Measurements from ENCODE around the gene TTC39A. TPM values are rescaled to one million over a fixed set of nuclear protein-coding genes. Genes with fewer than 3 reads are reported as not detected.

The TTC39A gene
- total and polyA plus RNA-seq, 12 donors: 4.7 to 44.8 (median 15.7) TPM

- Histone ChIP-seq H3K4me3 (peak overlapping the region in 1 of 4 donors; percentile 72), H3K27me3 (no peaks in the 10 kb centered on the region), H3K4me1 (replicated peaks in 1 of 2) (peaks cover 0 to 20% of the 10 kb centered on the region in 2 donors), H3K36me3 (replicated peaks in 1 of 2) (no peaks in the 10 kb centered on the region), H3K9me3 (replicated peaks in 1 of 3) (no peaks in the 10 kb centered on the region), H3K27ac (peak overlapping the region in 3 of 5 donors; percentile 11 to 72 (median 39))
- intact Hi-C loops (cut with DNase I): no loop called here
- TF ChIP-seq POLR2A (IDR thresholded peaks at IDR 0.05) (peak in 1 of 2 donors; percentile 26), CTCF (IDR thresholded peaks at IDR 0.05) (no peak)
- DNase-seq: peak; percentile 63 to 83 (median 73)
- WGBS, 4 donors: 34 to 42% (median 35%) methylated on average over 6 to 7 of the region's 7 CpGs
Observed at GRCh38 chr1:51331206-51332100, 1.1 kb upstream of the TTC39A start.

GRCh38 chr1:51329443-51330325, 678 bp downstream of the TTC39A start:
- peak overlapping the region in 1 of 5 donors; percentile 72 for H3K27ac ChIP-seq

GRCh38 chr1:51328926-51329325, 1.4 kb downstream of the TTC39A start:
- Histone ChIP-seq H3K9me3 (replicated peaks in 1 of 3) (no peaks in the 10 kb centered on the region), H3K36me3 (replicated peaks in 1 of 2) (no peaks in the 10 kb centered on the region), H3K4me1 (replicated peaks in 1 of 2) (peaks cover 0 to 20% of the 10 kb centered on the region in 2 donors), H3K27me3 (no peaks in the 10 kb centered on the region), H3K4me3 (no peak overlapping the region), H3K27ac (peak overlapping the region in 1 of 5 donors; percentile 17)
- no peak for DNase-seq
- intact Hi-C loops (cut with DNase I): no loop called here
- no peak for TF ChIP-seq POLR2A (IDR thresholded peaks at IDR 0.05)
- TF ChIP-seq CTCF (IDR thresholded peaks at IDR 0.05): no peak
- 94 to 100% (median 97%) methylated on average over 1 to 4 of the region's 4 CpGs for WGBS, 4 donors

More at GRCh38 chr1:51329443-51330325, 678 bp downstream of the TTC39A start:
- DNase-seq: peak in 5 of 7 donors; percentile 58 to 75 (median 68)
- TF ChIP-seq POLR2A (IDR thresholded peaks at IDR 0.05): no peak
- TF ChIP-seq CTCF (IDR thresholded peaks at IDR 0.05): no peak
- 33 to 73% (median 41%) methylated on average over 6 to 26 of the region's 26 CpGs for WGBS, 4 donors
- H3K9me3 ChIP-seq (replicated peaks in 1 of 3): no peaks in the 10 kb centered on the region
- H3K27me3 ChIP-seq: no peaks in the 10 kb centered on the region
- peak overlapping the region in 1 of 4 donors; percentile 72 for H3K4me3 ChIP-seq
- peaks cover 0 to 20% of the 10 kb centered on the region in 2 donors for H3K4me1 ChIP-seq (replicated peaks in 1 of 2)
- intact Hi-C loops (cut with DNase I): no loop called here
- no peaks in the 10 kb centered on the region for H3K36me3 ChIP-seq (replicated peaks in 1 of 2)

GRCh38 chr1:51328279-51328678, 2.1 kb downstream of the TTC39A start:
- DNase-seq: no peak
- intact Hi-C loops (cut with DNase I): no loop called here
- 87 to 94% (median 91%) methylated on average over 3 of the region's 3 CpGs for WGBS, 4 donors

More at GRCh38 chr1:51328279-51328678, 2.1 kb downstream of the TTC39A start:
- H3K4me3 ChIP-seq: no peak overlapping the region
- H3K27me3 ChIP-seq: no peaks in the 10 kb centered on the region
- no peaks in the 10 kb centered on the region for H3K9me3 ChIP-seq (replicated peaks in 1 of 3)
- no peak overlapping the region for H3K27ac ChIP-seq
- H3K4me1 ChIP-seq (replicated peaks in 1 of 2): peaks cover 0 to 20% of the 10 kb centered on the region in 2 donors
- no peaks in the 10 kb centered on the region for H3K36me3 ChIP-seq (replicated peaks in 1 of 2)
- TF ChIP-seq POLR2A (IDR thresholded peaks at IDR 0.05) (no peak), CTCF (IDR thresholded peaks at IDR 0.05) (no peak)

All from adrenal gland (tissue), 12 donors.